Measurements from ENCODE around the gene PRKN. TPM values are rescaled to one million over a fixed set of nuclear protein-coding genes. Genes with fewer than 3 reads are reported as not detected.

The PRKN gene
- total and polyA plus RNA-seq, 2 experiments from 2014 or later, result 0.10 to 0.84 TPM

- H4K20me1 ChIP-seq (replicated peaks; ENCODE audit: insufficient read depth), result no peaks in the 10 kb centered on the region
- no peaks in the 10 kb centered on the region for H3K36me3 Mint-ChIP-seq (ENCODE audit: low read depth)
- no peaks in the 10 kb centered on the region for H3K36me3 ChIP-seq (ENCODE audit: insufficient read depth)
- no peaks in the 10 kb centered on the region for H3K4me1 ChIP-seq (ENCODE audit: insufficient read depth)
- ATAC-seq, result no peak
- no peaks in the 10 kb centered on the region for H3F3A ChIP-seq (replicated peaks; ENCODE audit: low read depth)
- no peaks in the 10 kb centered on the region for H3K27me3 ChIP-seq (ENCODE audit: insufficient read depth)
- H3K79me2 ChIP-seq (replicated peaks; ENCODE audit: insufficient read depth), result no peaks in the 10 kb centered on the region
- H3K4me1 Mint-ChIP-seq, result no peaks in the 10 kb centered on the region
- H3K4me3 Mint-ChIP-seq, result no peak overlapping the region
- no peak overlapping the region for H3K27ac Mint-ChIP-seq
- no peak overlapping the region for H2AFZ ChIP-seq
- TF ChIP-seq EZH2 (IDR thresholded peaks at IDR 0.05; ENCODE audit: low read depth, unreplicated experiment), result no peak
- TF ChIP-seq EZH2phosphoT487 (IDR thresholded peaks at IDR 0.05; ENCODE audit: unreplicated experiment), result no peak
- TF ChIP-seq ZNF462 (CRISPR knock-in tag; IDR thresholded peaks at IDR 0.05), result no peak
- no peak for TF ChIP-seq ZNF331 (CRISPR knock-in tag; IDR thresholded peaks at IDR 0.05; ENCODE audit: low read depth)
- TF ChIP-seq NANOG (IDR thresholded peaks at IDR 0.05; ENCODE audit: borderline replicate concordance), result no peak
- DNase-seq (ENCODE audit: low spot score), result no peak
- no peak overlapping the region for H3K4me3 ChIP-seq
- H3K9me3 Mint-ChIP-seq, result no peaks in the 10 kb centered on the region
- no peak overlapping the region for H3K4me2 ChIP-seq
- no peak overlapping the region for H3K27ac ChIP-seq (ENCODE audit: low read depth)
- H3K9me2 ChIP-seq (ENCODE audit: insufficient read depth), result peaks cover 6% of the 10 kb centered on the region; the same call in 1 of the 2 replicates
- H3K27me3 Mint-ChIP-seq (ENCODE audit: insufficient read depth, low read depth, poor library complexity), result no peaks in the 10 kb centered on the region
Measured at GRCh38 chr6:162388383-162388777, 339.2 kb downstream of the PRKN start.

- Histone ChIP-seq H3K36me3 (ENCODE audit: insufficient read depth) (no peaks in the 10 kb centered on the region), H3F3A (replicated peaks; ENCODE audit: low read depth) (no peaks in the 10 kb centered on the region), H3K79me2 (replicated peaks; ENCODE audit: insufficient read depth) (no peaks in the 10 kb centered on the region), H3K27ac (ENCODE audit: low read depth) (no peak overlapping the region), H3K9me2 (ENCODE audit: insufficient read depth) (peaks cover 7% of the 10 kb centered on the region; the same call in 1 of the 2 replicates), H3K4me2 (no peak overlapping the region), H3K27me3 (ENCODE audit: insufficient read depth) (no peaks in the 10 kb centered on the region), H3K4me1 (ENCODE audit: insufficient read depth) (no peaks in the 10 kb centered on the region), H3K4me3 (no peak overlapping the region), H2AFZ (peak overlapping the region; percentile 81; the same call in 1 of the 2 replicates), H4K20me1 (replicated peaks; ENCODE audit: insufficient read depth) (no peaks in the 10 kb centered on the region)
- H3K27me3 Mint-ChIP-seq (ENCODE audit: insufficient read depth, low read depth, poor library complexity), result no peaks in the 10 kb centered on the region
- no peak overlapping the region for H3K27ac Mint-ChIP-seq
- no peak overlapping the region for H3K4me3 Mint-ChIP-seq
- no peaks in the 10 kb centered on the region for H3K4me1 Mint-ChIP-seq
- DNase-seq (ENCODE audit: low spot score), result no peak
- no peaks in the 10 kb centered on the region for H3K36me3 Mint-ChIP-seq (ENCODE audit: low read depth)
- no peaks in the 10 kb centered on the region for H3K9me3 Mint-ChIP-seq
- peak; percentile 43; the same call in 2 of the 3 replicates for ATAC-seq
- TF ChIP-seq ETS1 (IDR thresholded peaks at IDR 0.05), result no peak
- no peak for TF ChIP-seq CREB1 (CRISPR knock-in tag; IDR thresholded peaks at IDR 0.05; ENCODE audit: low read depth)
- no peak for TF ChIP-seq ZNF114 (CRISPR knock-in tag; IDR thresholded peaks at IDR 0.05)
- TF ChIP-seq ZNF331 (CRISPR knock-in tag; IDR thresholded peaks at IDR 0.05; ENCODE audit: low read depth), result no peak
- TF ChIP-seq REST (IDR thresholded peaks at IDR 0.05; ENCODE audit: unreplicated experiment), result no peak
- no peak for TF ChIP-seq JUNB (IDR thresholded peaks at IDR 0.05; ENCODE audit: unreplicated experiment)
- no peak for TF ChIP-seq STAT1 (IDR thresholded peaks at IDR 0.05; ENCODE audit: unreplicated experiment)
Measured at GRCh38 chr6:162387718-162388382, 339.7 kb downstream of the PRKN start.

All from GM23338 (cell line).